ENCODE measurements around the gene POLRMT. TPM values are rescaled to one million over a fixed set of nuclear protein-coding genes. Genes with fewer than 3 reads are reported as not detected.
A peak's percentile ranks its signal among the peaks of the same experiment; 100 is the strongest.

POLRMT gene
- polyA plus RNA-seq, 1 of the 3 experiments (the other 2 are of a cell fraction) = 38.2 TPM

GRCh38 chr19:664913-665443, 31.6 kb upstream of the POLRMT start (continued):
- TF ChIP-seq TEAD4 (IDR thresholded peaks at IDR 0.05; ENCODE audit: borderline replicate concordance, insufficient read depth) (no peak), POLR2AphosphoS5 (IDR thresholded peaks at IDR 0.05; ENCODE audit: low read depth, low read length) (no peak), RAD21 (IDR thresholded peaks at IDR 0.05; ENCODE audit: low read length) (peak; percentile 96), USF1 (IDR thresholded peaks at IDR 0.05; ENCODE audit: borderline replicate concordance, low read depth) (no peak), TCF12 (IDR thresholded peaks at IDR 0.05) (no peak), FOXM1 (IDR thresholded peaks at IDR 0.05; ENCODE audit: low read depth) (no peak), RFX5 (IDR thresholded peaks at IDR 0.05; ENCODE audit: low read length) (no peak), JUND (IDR thresholded peaks at IDR 0.05) (no peak), CTCF (IDR thresholded peaks at IDR 0.05) (peak; percentile 88), TAF1 (IDR thresholded peaks at IDR 0.05; ENCODE audit: borderline replicate concordance, low read depth, low read length) (no peak), PBX3 (IDR thresholded peaks at IDR 0.05) (no peak)
- TF ChIP-seq, protein P1, sequence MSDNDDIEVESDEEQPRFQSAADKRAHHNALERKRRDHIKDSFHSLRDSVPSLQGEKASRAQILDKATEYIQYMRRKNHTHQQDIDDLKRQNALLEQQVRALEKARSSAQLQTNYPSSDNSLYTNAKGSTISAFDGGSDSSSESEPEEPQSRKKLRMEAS (IDR thresholded peaks at IDR 0.05; ENCODE audit: low read depth) = peak; percentile 88

GRCh38 chr19:663682-664117, 30.4 kb upstream of the POLRMT start:
- H2AFZ ChIP-seq (ENCODE audit: low read depth) = peak overlapping the region; percentile 86
- H3K9me2 ChIP-seq = no peaks in the 10 kb centered on the region
- POLR2A ChIA-PET = interaction anchor here (0.7 to 1.0 kb wide), 5 partner anchors 16 to 113 kb away, joined by 3 read pairs; no protein-coding TSS in a partner anchor
- peak overlapping the region; percentile 81 for H3K4me2 ChIP-seq
- H3K9ac ChIP-seq = peak overlapping the region; percentile 52; the same call in 1 of the 2 replicates
- H3K79me2 ChIP-seq (ENCODE audit: insufficient read depth) = peaks cover 45% of the 10 kb centered on the region
- peaks cover 0 to 2% of the 10 kb centered on the region in 2 experiments for H3K36me3 ChIP-seq (replicated peaks in 1 of 2; ENCODE audit: control insufficient read depth in 1 of 2, insufficient read depth in 2 of 2, low read length in 1 of 2)
- peak overlapping the region; percentile 51 to 63 for H3K4me3 ChIP-seq (ENCODE audit: low read depth in 2 of 2, low read length in 1 of 2)
- CTCF ChIA-PET = interaction anchor here (0.7 to 1.9 kb wide), 11 partner anchors 12 to 236 kb away, joined by 3 to 26 read pairs (median 4); partner anchors contain the start of gene PALM
- peaks cover 8% of the 10 kb centered on the region for H3F3A ChIP-seq (replicated peaks; ENCODE audit: insufficient read depth)
- no peaks in the 10 kb centered on the region for H3K9me3 ChIP-seq
- H4K20me1 ChIP-seq (ENCODE audit: insufficient read depth) = peaks cover 38% of the 10 kb centered on the region
- DNase-seq = no peak
- TF ChIP-seq USF2 (IDR thresholded peaks at IDR 0.05; ENCODE audit: borderline replicate concordance, low read depth, low read length) = no peak
- TF ChIP-seq NRF1 (IDR thresholded peaks at IDR 0.05; ENCODE audit: low read depth, low read length) = no peak
- no peak for TF ChIP-seq EZH2phosphoT487 (IDR thresholded peaks at IDR 0.05; ENCODE audit: borderline replicate concordance, low read depth)
- no peak for TF ChIP-seq FOSL2 (IDR thresholded peaks at IDR 0.05; ENCODE audit: borderline replicate concordance, low read depth)
- TF ChIP-seq, protein P1 (IDR thresholded peaks at IDR 0.05; ENCODE audit: low read depth) = no peak
- no peak for TF ChIP-seq RCOR1 (IDR thresholded peaks at IDR 0.05; ENCODE audit: low read length)
- TF ChIP-seq TAF1 (IDR thresholded peaks at IDR 0.05; ENCODE audit: borderline replicate concordance, low read depth, low read length) = no peak
- no peaks in the 10 kb centered on the region for H3K27me3 ChIP-seq (ENCODE audit: insufficient read depth)
- WGBS (ENCODE audit: low lambda C conversion rate) = 51% methylated on average over 13 of the region's 18 CpGs
- peaks cover 7 to 32% of the 10 kb centered on the region in 2 experiments; a peak in 2 of 4 replicates for H3K4me1 ChIP-seq (ENCODE audit: control insufficient read depth in 1 of 2, insufficient read depth in 2 of 2, low read depth in 1 of 2, low read length in 1 of 2)
- H3K27ac ChIP-seq (ENCODE audit: low read depth in 2 of 2, low read length in 1 of 2) = peak overlapping the region; percentile 72 to 93

All from SK-N-SH (cell line).